WTC11 (cell line): ENCODE results near the gene CCDC92. TPM values are rescaled to one million over a fixed set of nuclear protein-coding genes. Genes with fewer than 3 reads are reported as not detected.
"Not testable (repeated sequence)": the region's sequence is repeated elsewhere in the genome, so short reads cannot be mapped to it uniquely, and the experiment has no call there.

Experiments used
- ATAC-seq: fragments of 200-7000 bp; cut with Tn5 transposase; 2 replicates; pipeline ENCODE4 v1.10.0; 2021; ENCODE audit warnings: mild to moderate bottlenecking, moderate library complexity
- CTCF ChIA-PET: fragments of 300-600 bp; sonication (Branson Sonifier 250); formaldehyde crosslinking; loops from one replicate; lab custom pipeline; 2021; ENCODE audit warnings: antibody characterized with exemption; lab: Charles Lee
- POLR2A ChIA-PET: fragments of 350-600 bp; sonication (Branson Sonifier 250); formaldehyde crosslinking; loops from one replicate; lab custom pipeline; 2021; ENCODE audit warnings: antibody characterized with exemption; lab: Charles Lee
- DNase-seq: peaks from one replicate; pipeline ENCODE4 v3.0.0; 2021; ENCODE audit warnings: low spot score
- H3K27ac Mint-ChIP-seq: 2 replicates; pipeline ENCODE4 v1.8.0; 2021; ENCODE audit warnings: mixed read lengths
- H3K27me3 Mint-ChIP-seq: 2 replicates; pipeline ENCODE4 v1.8.0; 2021; ENCODE audit warnings: low read depth, mild to moderate bottlenecking, moderate library complexity, mixed read lengths
- H3K36me3 Mint-ChIP-seq: 2 replicates; pipeline ENCODE4 v1.8.0; 2021; ENCODE audit warnings: mixed read lengths
- H3K4me1 Mint-ChIP-seq: 2 replicates; pipeline ENCODE4 v1.8.0; 2022; ENCODE audit warnings: mixed read lengths
- H3K4me3 Mint-ChIP-seq: 2 replicates; pipeline ENCODE4 v1.8.0; 2021; ENCODE audit warnings: mild to moderate bottlenecking, moderate library complexity, mixed read lengths
- H3K9me3 Mint-ChIP-seq: 2 replicates; pipeline ENCODE4 v1.8.0; 2021; ENCODE audit warnings: mixed read lengths
- AFF4 ChIP-seq: sonication (generic); formaldehyde crosslinking; IDR thresholded peaks from 2 replicates; pipeline ENCODE4 v1.8.1; 2023; ENCODE audit warnings: mild to moderate bottlenecking, missing genetic modification reagents, borderline replicate concordance
- ATF6 ChIP-seq: sonication (generic); formaldehyde crosslinking; IDR thresholded peaks from 2 replicates; pipeline ENCODE4 v1.8.1; 2023; ENCODE audit warnings: mild to moderate bottlenecking, missing genetic modification reagents
- FOXJ3 ChIP-seq: sonication (generic); formaldehyde crosslinking; IDR thresholded peaks from 2 replicates; pipeline ENCODE4 v1.9.0; 2021; ENCODE audit warnings: missing genetic modification reagents, mild to moderate bottlenecking, borderline replicate concordance
- FOXP4 ChIP-seq: sonication (generic); formaldehyde crosslinking; IDR thresholded peaks from 2 replicates; pipeline ENCODE4 v1.8.0; 2022; ENCODE audit warnings: mild to moderate bottlenecking, missing genetic modification reagents
- HMGXB4 ChIP-seq: sonication (generic); formaldehyde crosslinking; IDR thresholded peaks from 2 replicates; pipeline ENCODE4 v1.8.1; 2023; ENCODE audit warnings: mild to moderate bottlenecking, moderate library complexity, missing genetic modification reagents
- NFATC4 ChIP-seq: fragments of 250-450 bp; sonication (Bioruptor Pico); IDR thresholded peaks from 2 replicates; pipeline ENCODE4 v1.9.0; 2021; ENCODE audit warnings: mild to moderate bottlenecking
- ZNF138 ChIP-seq: sonication (generic); formaldehyde crosslinking; conservative IDR thresholded peaks from 2 replicates; pipeline ENCODE4 v1.8.1; 2022; ENCODE audit warnings: mild to moderate bottlenecking, moderate library complexity, missing genetic modification reagents
- ZSCAN18 ChIP-seq: fragments of 250-450 bp; sonication (Bioruptor Pico); IDR thresholded peaks from 2 replicates; pipeline ENCODE4 v2.1.2; 2022; ENCODE audit warnings: mild to moderate bottlenecking, moderate library complexity
- total RNA-seq: library from RNA; stranded (reverse); gene quantifications from 3 replicates; pipeline ENCODE4 v1.2.3, GENCODE V29; 2021

CCDC92 gene
- total RNA-seq, 1 experiment from 2014 or later, result 2.7 TPM

GRCh38 chr12:123912415-123913380, 59.9 kb downstream of the CCDC92 start:
- no peak for TF ChIP-seq HMGXB4
- no peak for TF ChIP-seq ATF6 (CRISPR knock-in tag)
- TF ChIP-seq AFF4 (CRISPR knock-in tag), result no peak
- TF ChIP-seq FOXP4 (CRISPR knock-in tag), result no peak
- no peak for TF ChIP-seq NFATC4 (CRISPR knock-in tag)
- no peak for TF ChIP-seq ZNF138 (CRISPR knock-in tag)
- no peak for TF ChIP-seq FOXJ3 (CRISPR knock-in tag)
- no peak for TF ChIP-seq ZSCAN18 (CRISPR knock-in tag)
- H3K27me3 Mint-ChIP-seq, result peaks cover 16% of the 10 kb centered on the region

GRCh38 chr12:123911672-123912409, 60.8 kb downstream of the CCDC92 start:
- H3K27me3 Mint-ChIP-seq, result peaks cover 16% of the 10 kb centered on the region
- H3K36me3 Mint-ChIP-seq, H3K27ac Mint-ChIP-seq, H3K9me3 Mint-ChIP-seq, CTCF ChIA-PET, H3K4me1 Mint-ChIP-seq, H3K4me3 Mint-ChIP-seq, POLR2A ChIA-PET, DNase-seq, ATAC-seq: not testable (repeated sequence)

More at GRCh38 chr12:123912415-123913380, 59.9 kb downstream of the CCDC92 start:
- Mint-ChIP-seq H3K27ac (no peak overlapping the region; the same call in 1 of the 2 replicates), H3K4me3 (no peak overlapping the region), H3K4me1 (peaks cover 7% of the 10 kb centered on the region), H3K36me3 (peaks cover 10% of the 10 kb centered on the region), H3K9me3 (peaks cover 10% of the 10 kb centered on the region)
- CTCF ChIA-PET, result interaction anchor here (2.8 kb wide), 1 partner anchor 7 kb away, joined by 12 read pairs; no protein-coding TSS in a partner anchor
- no peak for DNase-seq
- POLR2A ChIA-PET, result no interaction called here
- ATAC-seq, result no peak
